EH (cell line): ENCODE results near the gene HPCAL4.

ENCODE experiments used
- DNase-seq: peaks from one replicate; pipeline ENCODE4 v3.0.0-alpha.2; 2015; ENCODE audit warnings: low read depth

Gene HPCAL4

GRCh38 chr1:39676948-39677548 lies 14.2 kb downstream of the HPCAL4 start:
- peak; percentile 63 for DNase-seq

GRCh38 chr1:39675220-39675619 lies 16.0 kb downstream of the HPCAL4 start:
- no peak for DNase-seq

GRCh38 chr1:39673215-39673614 lies 18.0 kb downstream of the HPCAL4 start:
- DNase-seq = no peak

DNA sequence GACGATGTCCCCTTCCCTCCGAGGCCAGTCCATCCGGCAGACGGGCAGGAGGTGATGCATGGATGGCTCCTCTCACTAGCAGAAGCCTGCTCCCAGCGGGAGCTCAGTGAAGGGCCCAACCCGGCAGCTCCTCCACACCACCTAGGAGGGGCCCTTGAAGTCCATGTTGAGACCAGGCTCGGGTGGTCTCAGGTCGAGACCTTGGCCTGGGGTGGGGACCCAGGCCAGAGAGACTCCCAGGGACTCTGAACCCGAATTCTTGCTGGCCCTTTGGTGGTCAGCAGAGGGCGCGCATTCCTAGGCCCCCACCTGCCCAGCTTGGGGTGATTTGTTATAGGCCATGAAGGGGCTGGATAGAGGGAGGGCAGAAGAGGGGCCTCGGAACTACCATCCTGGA lies 18.7 kb downstream of the HPCAL4 start:
- no peak for DNase-seq

DNA sequence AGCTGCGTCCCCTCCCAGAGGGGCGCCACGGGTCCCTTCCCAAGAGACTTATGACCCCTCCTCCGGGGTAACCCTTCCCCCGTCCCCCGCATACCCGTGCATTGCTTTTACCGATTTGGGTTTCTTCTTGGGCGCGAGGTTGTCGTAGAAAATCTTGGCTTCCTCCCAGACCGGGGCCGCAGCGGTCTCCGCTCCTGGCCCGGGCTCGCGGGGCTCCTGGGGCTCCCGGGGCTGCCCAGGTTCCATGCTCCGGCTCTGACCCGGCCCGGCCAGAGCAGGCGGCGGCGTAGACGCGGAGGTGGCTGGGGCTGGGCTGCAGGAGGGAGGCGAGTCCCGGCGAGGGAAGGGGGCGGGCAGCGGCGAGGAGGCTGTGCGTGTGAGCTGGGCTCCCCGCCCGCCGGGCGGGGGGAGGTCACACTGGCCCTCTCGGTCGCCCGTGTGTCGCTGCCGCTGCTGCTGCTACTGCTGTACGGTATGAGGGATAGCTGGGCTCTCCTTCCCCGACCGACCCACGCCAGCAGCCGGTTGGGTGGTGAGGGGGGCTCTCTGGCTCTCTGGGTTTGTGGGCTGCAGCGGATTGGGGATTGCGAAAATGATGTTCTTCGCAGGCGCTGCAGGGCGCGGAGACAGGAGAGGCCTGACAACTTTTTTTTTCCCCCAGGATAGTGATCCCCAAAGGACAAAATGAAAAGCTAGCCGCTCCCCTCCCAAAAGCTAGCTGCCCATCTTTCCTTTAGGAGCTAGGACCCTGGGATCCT lies 19.3 kb downstream of the HPCAL4 start, which contains the start of gene NT5C1A:
NT5C1A (minus strand) TSS at position 315 of the 758 bp plus-strand sequence; CDS start at position 246, 69 bp downstream.
- peak; percentile 33 for DNase-seq

- DNase-seq = no peak
Observed at GRCh38 chr1:39671433-39671792, 19.8 kb downstream of the HPCAL4 start.

DNA sequence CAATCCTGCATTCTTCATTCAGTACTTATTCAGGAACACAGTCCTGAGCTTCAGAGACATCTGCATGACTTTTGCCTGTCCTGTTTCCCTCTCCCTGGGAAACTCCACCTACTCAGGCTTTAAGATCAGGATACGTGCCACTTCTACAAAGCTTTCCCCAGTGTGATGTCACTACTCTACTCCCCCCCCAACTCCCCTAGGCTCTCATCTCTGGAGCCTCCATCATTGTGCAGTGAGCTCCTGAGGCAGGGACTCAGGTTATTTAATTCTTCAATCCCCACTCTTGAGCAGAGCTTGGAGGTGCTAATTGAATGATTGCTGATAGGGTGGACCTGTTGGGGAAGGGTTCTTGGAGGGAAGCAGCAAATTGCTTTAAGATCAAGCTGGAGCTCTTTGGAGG lies 20.5 kb downstream of the HPCAL4 start:
- no peak for DNase-seq

DNA sequence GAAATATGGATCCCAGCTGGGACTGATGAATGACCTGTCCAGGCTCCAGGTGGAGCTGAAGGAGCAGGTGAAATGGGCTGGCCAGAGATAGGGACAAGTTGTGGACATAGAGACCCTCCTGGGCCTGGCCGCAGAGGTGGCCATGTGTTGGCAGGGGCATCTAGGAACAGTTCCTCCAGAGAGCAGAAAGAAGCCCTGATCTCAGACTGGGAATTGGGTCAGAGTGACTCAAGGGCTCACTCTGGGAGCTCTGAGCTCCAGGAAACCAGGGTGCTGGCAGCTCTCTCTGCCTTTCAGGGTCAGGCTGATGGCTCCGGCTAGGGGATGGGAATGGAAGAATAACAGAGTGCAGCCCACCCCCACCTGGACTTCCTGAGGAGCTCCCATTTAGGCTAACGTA lies 22.3 kb downstream of the HPCAL4 start:
- DNase-seq = no peak

DNA sequence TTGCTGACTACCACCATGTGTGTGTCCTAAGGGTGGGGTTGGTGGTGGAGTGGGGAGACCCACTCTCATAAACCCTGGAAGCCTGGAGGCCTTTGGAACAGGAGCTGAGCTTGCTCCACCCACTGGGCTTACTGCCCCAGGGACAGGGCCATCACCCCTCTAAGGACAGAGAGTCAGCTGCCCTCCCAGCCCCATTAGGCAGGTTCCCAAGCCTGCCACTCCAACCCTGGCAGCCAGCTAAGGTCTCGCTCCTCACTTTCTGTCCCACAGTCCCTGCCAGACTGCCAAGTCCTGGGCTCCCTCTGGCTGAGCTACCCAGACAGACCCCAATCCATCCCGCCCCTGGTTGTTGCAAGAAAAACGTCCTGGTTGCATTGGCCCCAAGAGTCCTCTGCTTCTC lies 23.1 kb downstream of the HPCAL4 start:
- no peak for DNase-seq

DNA sequence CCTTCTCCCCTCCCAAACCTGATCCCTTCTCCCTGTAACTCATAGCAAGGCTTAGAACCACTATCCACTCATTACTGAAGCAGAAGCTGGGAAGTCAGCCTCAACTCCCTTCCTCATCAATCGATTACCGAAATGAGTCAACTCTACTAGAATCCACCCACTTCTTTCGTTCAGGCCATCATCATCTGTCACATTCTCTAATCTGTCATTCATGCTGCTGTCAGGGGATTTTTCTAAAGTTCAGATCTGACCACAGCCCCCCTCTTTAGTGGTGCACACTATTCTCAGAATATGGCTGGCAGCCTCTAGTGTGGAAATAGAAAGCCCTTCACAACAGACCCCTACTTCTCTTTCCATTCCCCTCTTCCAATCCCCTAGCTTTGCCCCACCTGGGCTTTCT lies 24.5 kb downstream of the HPCAL4 start:
- DNase-seq = no peak

DNA sequence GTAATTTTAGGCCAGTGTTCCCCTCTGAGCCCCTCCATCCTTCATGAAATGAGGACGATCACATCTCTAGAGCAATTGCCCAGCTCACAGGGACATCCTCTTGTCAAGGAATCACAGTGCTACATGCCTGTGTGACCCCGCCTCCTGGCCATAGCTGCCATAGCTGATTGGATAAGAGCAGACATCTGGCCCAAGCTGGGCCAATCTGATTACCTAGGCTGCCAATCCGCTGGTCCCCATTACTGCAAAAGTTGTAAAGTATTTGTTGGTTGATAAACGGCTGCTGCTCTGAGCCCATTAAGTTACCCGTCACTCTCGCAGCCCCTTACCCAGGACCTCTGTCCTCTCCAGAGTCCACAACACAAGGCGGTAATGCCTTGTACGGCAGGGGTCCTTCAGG lies 27.7 kb downstream of the HPCAL4 start:
- no peak for DNase-seq

GRCh38 chr1:39662861-39663260 lies 28.4 kb downstream of the HPCAL4 start:
- DNase-seq = no peak

- DNase-seq = no peak
Observed at GRCh38 chr1:39659538-39659937, 31.7 kb downstream of the HPCAL4 start.

DNA sequence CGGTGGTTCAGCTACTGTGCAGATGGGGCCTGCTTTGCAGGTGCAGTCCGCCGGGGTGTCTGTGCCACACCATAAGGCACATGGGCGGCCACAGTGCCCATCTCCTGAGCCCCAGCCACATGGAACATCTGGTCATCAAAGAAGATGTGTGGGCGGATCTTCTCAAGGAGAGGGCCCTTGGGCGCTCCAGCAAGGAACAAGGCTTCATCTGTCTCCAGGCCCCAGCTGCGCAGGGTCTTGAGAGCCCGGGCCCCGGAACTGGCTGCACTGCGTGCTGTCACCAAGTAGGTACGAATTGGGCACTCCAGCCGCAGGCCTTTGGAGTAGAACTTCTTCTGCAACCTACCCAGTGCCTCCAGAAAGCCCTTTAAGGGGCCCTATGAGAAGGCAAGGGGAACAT lies 32.1 kb downstream of the HPCAL4 start:
- no peak for DNase-seq

GRCh38 chr1:39657923-39658485 lies 33.2 kb downstream of the HPCAL4 start:
- DNase-seq = peak; percentile 77

DNA sequence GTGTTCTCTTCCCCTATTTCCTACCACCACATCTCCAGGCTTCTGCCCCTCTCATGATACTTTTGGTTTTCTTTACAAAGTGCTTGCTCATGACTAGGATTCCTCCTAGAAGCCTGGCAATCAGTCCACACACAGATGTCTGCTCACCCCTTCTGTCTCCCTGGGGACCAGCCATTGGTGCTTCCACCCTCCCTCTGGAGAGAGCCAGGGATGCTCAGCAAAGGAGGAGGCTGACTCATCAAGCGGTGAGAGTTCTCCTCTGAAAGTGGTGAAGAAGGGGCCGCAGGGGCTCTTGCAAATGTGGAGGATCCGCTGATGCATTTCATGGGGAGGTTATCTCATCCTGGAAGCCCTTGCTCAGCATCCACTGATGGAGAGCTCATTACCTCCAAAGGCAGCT lies 33.8 kb downstream of the HPCAL4 start:
- DNase-seq = peak; percentile 58

- DNase-seq = no peak
Observed at GRCh38 chr1:39656391-39656790, 34.8 kb downstream of the HPCAL4 start.

DNA sequence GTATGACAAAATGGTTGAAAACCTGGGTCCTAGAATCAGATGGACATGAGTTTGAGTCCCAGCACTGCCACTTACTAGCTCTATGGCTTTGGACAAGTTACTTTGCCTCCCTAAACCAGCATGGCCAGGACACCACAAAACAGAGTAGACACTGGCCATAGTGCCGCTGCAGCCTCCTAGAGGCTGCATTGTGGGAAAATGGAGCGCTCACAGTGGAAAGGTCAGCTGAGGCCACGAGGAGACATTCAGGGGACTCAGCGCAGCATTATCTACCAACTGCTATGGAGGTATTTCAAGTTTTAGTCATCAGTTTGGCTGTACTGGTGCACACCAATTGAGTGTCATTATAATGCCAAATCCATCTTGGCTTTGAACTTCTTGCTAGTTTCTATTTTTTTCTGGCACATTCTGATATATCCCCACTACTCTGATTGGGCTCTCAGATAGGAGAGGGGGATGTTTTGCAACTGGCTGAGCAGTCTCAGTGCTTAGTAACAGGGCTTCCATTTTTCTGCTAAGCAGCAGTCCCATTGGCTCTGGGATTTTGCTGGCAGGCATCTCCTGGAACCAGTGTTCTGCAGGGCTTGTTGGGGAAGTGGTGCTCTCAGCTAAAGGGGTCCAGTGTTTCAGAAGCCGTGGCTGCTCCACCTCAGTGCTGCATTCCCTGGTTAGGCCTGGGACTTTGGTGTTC lies 35.5 kb downstream of the HPCAL4 start:
- DNase-seq = no peak

- DNase-seq = no peak
Observed at GRCh38 chr1:39654291-39654690, 36.9 kb downstream of the HPCAL4 start.

DNA sequence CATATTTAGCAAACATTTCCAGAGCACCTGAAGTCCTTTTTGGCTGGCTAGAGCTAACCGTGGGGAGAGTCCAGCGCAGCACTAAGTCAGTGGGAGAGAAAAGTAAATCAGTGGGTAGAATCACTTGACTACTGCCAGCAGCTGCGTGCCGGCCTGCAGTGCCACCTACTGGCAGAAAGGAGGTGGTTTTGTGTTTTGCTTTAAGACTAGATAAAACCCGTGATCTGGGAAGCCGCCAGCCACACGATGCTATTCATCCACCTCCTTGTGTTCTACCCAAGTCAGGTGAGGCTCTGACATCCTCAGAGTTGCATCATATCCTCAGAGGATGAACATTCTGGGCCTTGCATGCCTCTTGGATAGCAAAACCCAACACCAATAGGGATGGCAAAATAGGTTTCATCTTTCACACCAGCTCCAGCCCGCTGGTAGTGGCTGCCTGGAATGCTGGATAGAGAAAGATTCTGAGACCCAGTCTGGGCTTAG lies 37.6 kb downstream of the HPCAL4 start:
- peak; percentile 79 for DNase-seq

DNA sequence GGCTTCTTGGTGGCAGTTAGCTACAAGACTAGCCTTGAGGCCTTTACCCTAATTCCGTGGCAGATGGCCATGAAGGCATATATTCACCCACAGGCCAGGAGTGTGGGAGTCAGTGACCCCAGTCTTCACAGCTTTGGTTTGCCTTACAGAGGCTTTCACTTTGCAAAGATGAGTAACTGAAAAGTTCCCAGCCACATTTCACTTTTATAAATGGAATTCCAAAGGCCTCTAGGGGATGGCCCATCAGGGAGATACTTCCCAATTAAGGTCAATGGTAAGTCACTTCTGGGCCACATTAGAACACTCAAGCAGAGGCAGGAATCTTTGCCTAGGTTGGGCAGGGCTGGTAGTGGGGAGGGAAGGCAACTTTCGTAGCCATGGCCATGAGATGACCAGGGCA lies 38.7 kb downstream of the HPCAL4 start:
- peak; percentile 42 for DNase-seq

- no peak for DNase-seq
Observed at GRCh38 chr1:39652105-39652504, 39.1 kb downstream of the HPCAL4 start.

DNA sequence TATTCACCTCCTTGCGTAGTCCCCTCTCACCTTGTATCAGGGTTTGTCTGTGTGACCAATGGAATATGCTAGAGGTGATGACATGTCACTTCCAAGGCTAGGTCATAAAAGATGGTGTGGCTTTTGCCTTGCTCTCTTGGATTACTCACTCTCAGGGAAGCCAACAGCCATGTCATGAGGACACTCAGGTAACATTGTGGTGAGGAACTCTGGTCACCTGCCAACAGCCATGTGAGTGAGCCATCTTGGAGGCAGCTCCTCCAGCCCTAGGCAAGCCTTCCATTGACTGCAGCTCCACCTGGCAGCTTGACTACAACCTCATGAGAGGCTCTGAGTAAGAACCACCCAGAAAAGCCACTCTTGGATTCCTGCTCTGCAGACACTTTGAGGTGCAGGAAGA lies 40.8 kb downstream of the HPCAL4 start:
- no peak for DNase-seq
